DMS53 treated with DMSO at 0.1 percent for 48 hours (cell line): Measurements from ENCODE around the gene ICAM2.
A peak's percentile ranks its signal among the peaks of the same experiment; 100 is the strongest.

ENCODE experiments used
- DNase-seq: peaks from one replicate; lab custom pipeline; 2025; ENCODE audit not compliant: unreplicated experiment; lab: John Stamatoyannopoulos, UW

ICAM2 gene

GRCh38 chr17:64020056-64020766 is at the start of gene ICAM2:
Gene ICAM2, minus strand, starts transcription at chr17:64020633. Its CDS starts 13,942 bp downstream, at chr17:64006691.
- DNase-seq, result peak; percentile 13

GRCh38 chr17:64070213-64070612 is 49.8 kb upstream of the ICAM2 start:
- no peak for DNase-seq

GRCh38 chr17:64069143-64069542 is 48.7 kb upstream of the ICAM2 start:
- DNase-seq, result no peak

- DNase-seq, result no peak
These were observed 47.2 kb upstream of the ICAM2 start for GRCh38 chr17:64067657-64068056.

GRCh38 chr17:64066716-64067115 is 46.3 kb upstream of the ICAM2 start:
- no peak for DNase-seq

GRCh38 chr17:64065161-64065560 is 44.7 kb upstream of the ICAM2 start:
- no peak for DNase-seq

- no peak for DNase-seq
These were observed 43.9 kb upstream of the ICAM2 start for GRCh38 chr17:64064331-64064730.

- no peak for DNase-seq
These were observed 43.4 kb upstream of the ICAM2 start for GRCh38 chr17:64063766-64064224.

- no peak for DNase-seq
These were observed 42.7 kb upstream of the ICAM2 start for GRCh38 chr17:64063088-64063487.

GRCh38 chr17:64061178-64061898 is 40.9 kb upstream of the ICAM2 start:
- DNase-seq, result no peak

- DNase-seq, result no peak
These were observed 39.9 kb upstream of the ICAM2 start for GRCh38 chr17:64060331-64060730.

GRCh38 chr17:64059756-64060155 is 39.3 kb upstream of the ICAM2 start:
- no peak for DNase-seq

- no peak for DNase-seq
These were observed 38.2 kb upstream of the ICAM2 start for GRCh38 chr17:64058621-64059020.

- no peak for DNase-seq
These were observed 37.3 kb upstream of the ICAM2 start for GRCh38 chr17:64057701-64058263.

- DNase-seq, result no peak
These were observed 36.0 kb upstream of the ICAM2 start for GRCh38 chr17:64056269-64057005.

GRCh38 chr17:64055183-64056142 is 35.0 kb upstream of the ICAM2 start:
- DNase-seq, result no peak

GRCh38 chr17:64054304-64054703 is 33.9 kb upstream of the ICAM2 start:
- no peak for DNase-seq

- DNase-seq, result no peak
These were observed 32.7 kb upstream of the ICAM2 start for GRCh38 chr17:64053101-64053500.

GRCh38 chr17:64051153-64051552 is 30.7 kb upstream of the ICAM2 start:
- no peak for DNase-seq

GRCh38 chr17:64048805-64049204 is 28.4 kb upstream of the ICAM2 start:
- DNase-seq, result no peak
